PC-3 (cell line): ENCODE data around the gene GAGE12H.
"Not testable (repeated sequence)": the region's sequence is repeated elsewhere in the genome, so short reads cannot be mapped to it uniquely, and the experiment has no call there.

ENCODE experiments used
- CTCF ChIP-seq: fragments of 300-600 bp; sonication (generic); conservative IDR thresholded peaks from 2 replicates; pipeline ENCODE4 v1.5.1; 2017; ENCODE audit warnings: antibody characterized with exemption, low read depth, mild to moderate bottlenecking, low read length
- EZH2 ChIP-seq: fragments of 300-600 bp; sonication (generic); IDR thresholded peaks from one replicate; pipeline ENCODE4 v1.6.1; 2017; ENCODE audit warnings: antibody characterized with exemption, mild to moderate bottlenecking, low read length; ENCODE audit not compliant: unreplicated experiment

DNA sequence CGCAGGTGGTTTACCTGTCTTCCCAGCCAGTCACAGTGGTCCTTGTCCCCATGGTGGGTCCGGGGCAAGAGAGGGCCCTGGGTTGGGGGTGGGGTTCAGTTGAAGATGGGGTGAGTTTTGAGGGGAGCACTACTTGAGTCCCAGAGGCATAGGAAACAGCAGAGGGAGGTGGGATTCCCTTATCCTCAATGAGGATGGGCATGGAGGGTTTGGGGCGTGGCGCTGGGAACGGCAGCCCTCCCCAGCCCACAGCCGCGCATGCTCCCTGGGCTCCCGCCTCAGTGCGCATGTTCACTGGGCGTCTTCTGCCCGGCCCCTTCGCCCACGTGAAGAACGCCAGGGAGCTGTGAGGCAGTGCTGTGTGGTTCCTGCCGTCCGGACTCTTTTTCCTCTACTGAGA, 9.4 kb downstream of the GAGE12H start, which contains the start of gene GAGE2A:
- not testable (repeated sequence) for TF ChIP-seq CTCF, EZH2
